H1 (cell line): Measurements from ENCODE around the gene LBX1. TPM values are rescaled to one million over a fixed set of nuclear protein-coding genes. Genes with fewer than 3 reads are reported as not detected.

Experiments used
- CTCF ChIA-PET: fragments of 300-600 bp; sonication (Branson Sonifier 250); formaldehyde crosslinking; loops from one replicate; lab custom pipeline; 2021; ENCODE audit not compliant: partially characterized antibody; lab: Charles Lee
- POLR2A ChIA-PET: fragments of 300-600 bp; sonication (Branson Sonifier 250); formaldehyde crosslinking; loops from one replicate; lab custom pipeline; 2021; ENCODE audit warnings: inconsistent platforms; ENCODE audit not compliant: partially characterized antibody; lab: Charles Lee
- DNase-seq, 2 experiments: peaks; one replicate each; pipeline versions ENCODE4 v3.0.0 to v3.0.0-alpha.2; 2010 to 2022; ENCODE audit warnings: low spot score in 2 of 2, low read depth in 1 of 2, mixed read lengths in 1 of 2
- FAIRE-seq: peaks from 2 replicates; lab custom pipeline; 2011; peaks lifted over from hg19 to GRCh38; lab: Jason Lieb, UNC
- H2AFZ ChIP-seq: 2 replicates; pipeline ENCODE4 v1.8.1; 2012; ENCODE audit warnings: low read length, inconsistent platforms
- H2AK5ac ChIP-seq: 2 replicates; pipeline ENCODE4 v1.6.1; 2013; ENCODE audit warnings: low read depth, low read length
- H2BK120ac ChIP-seq: replicated peaks from 2 replicates; pipeline ENCODE3; 2013; ENCODE audit warnings: low read depth, low read length, inconsistent platforms
- H2BK12ac ChIP-seq: 2 replicates; pipeline ENCODE4 v1.6.1; 2013; ENCODE audit warnings: low read depth, low read length
- H2BK15ac ChIP-seq: 2 replicates; pipeline ENCODE4 v1.6.1; 2013; ENCODE audit warnings: low read length
- H2BK20ac ChIP-seq: 2 replicates; pipeline ENCODE4 v1.6.1; 2013; ENCODE audit warnings: low read length
- H2BK5ac ChIP-seq: 2 replicates; pipeline ENCODE4 v1.6.1; 2013; ENCODE audit warnings: low read depth, low read length
- H3K14ac ChIP-seq: 2 replicates; pipeline ENCODE4 v1.6.1; 2013; ENCODE audit warnings: inconsistent platforms; ENCODE audit not compliant: insufficient read length
- H3K18ac ChIP-seq: 2 replicates; pipeline ENCODE4 v1.6.1; 2013; ENCODE audit warnings: low read length; ENCODE audit errors: extremely low read depth
- H3K23ac ChIP-seq: 2 replicates; pipeline ENCODE4 v1.6.1; 2013; ENCODE audit warnings: inconsistent platforms; ENCODE audit not compliant: insufficient read length
- H3K23me2 ChIP-seq: 2 replicates; pipeline ENCODE4 v1.6.1; 2013; ENCODE audit warnings: low read depth, low read length
- H3K27ac ChIP-seq: 2 replicates; pipeline ENCODE4 v1.6.1; 2011; ENCODE audit warnings: low read depth, low read length, inconsistent platforms
- H3K27me3 ChIP-seq, 4 experiments: replicated peaks in 1 of 4; 1 replicate in 1 of 4; 2 replicates in 3 of 4; pipeline versions ENCODE4 v1.6.1 to v1.8.1; 2011 to 2013; ENCODE audit warnings: low read length in 3 of 4, mild to moderate bottlenecking in 3 of 4, inconsistent platforms in 2 of 4, mixed read lengths in 2 of 4, moderate library complexity in 1 of 4; ENCODE audit not compliant: control insufficient read depth in 3 of 4, insufficient read depth in 3 of 4; ENCODE audit errors: extremely low read depth in 1 of 4
- H3K36me3 ChIP-seq, 4 experiments: 2 replicates each; pipeline versions ENCODE4 v1.6.1 to v1.8.1; 2011 to 2013; ENCODE audit warnings: mild to moderate bottlenecking in 4 of 4, low read length in 3 of 4, moderate library complexity in 2 of 4, control low read depth in 1 of 4, inconsistent platforms in 1 of 4; ENCODE audit not compliant: insufficient read depth in 4 of 4, control insufficient read depth in 2 of 4
- H3K4ac ChIP-seq: replicated peaks from 2 replicates; pipeline ENCODE3; 2013; ENCODE audit warnings: low read length, low read depth, mixed read lengths, inconsistent platforms; ENCODE audit not compliant: insufficient read length
- H3K4me1 ChIP-seq, 4 experiments: replicated peaks in 1 of 4; 1 replicate in 1 of 4; 2 replicates in 3 of 4; pipeline versions ENCODE4 v1.6.1 to v1.8.1; 2011 to 2013; ENCODE audit warnings: low read length in 3 of 4, inconsistent platforms in 2 of 4, mixed read lengths in 1 of 4; ENCODE audit not compliant: insufficient read depth in 4 of 4, control insufficient read depth in 3 of 4
- H3K4me2 ChIP-seq, 2 experiments: 2 replicates each; pipeline versions ENCODE4 v1.6.1 to v1.8.1; 2011 to 2013; ENCODE audit warnings: low read depth in 2 of 2, low read length in 2 of 2, control low read depth in 1 of 2, inconsistent platforms in 1 of 2, mild to moderate bottlenecking in 1 of 2; ENCODE audit not compliant: insufficient read depth in 1 of 2
- H3K4me3 ChIP-seq, 4 experiments: fragments of 200-600, 300-600 bp in 1 of 4; sonication (generic), shearing (Covaris generic), sonication (Bioruptor Twin) in 1 of 4; 2 replicates each; pipeline versions ENCODE4 v1.5.1 to v1.8.1; 2011 to 2016; ENCODE audit warnings: low read length in 4 of 4, low read depth in 3 of 4, control low read depth in 2 of 4, inconsistent platforms in 2 of 4, mild to moderate bottlenecking in 2 of 4, mixed read lengths in 1 of 4, moderate library complexity in 1 of 4; ENCODE audit not compliant: insufficient read depth in 2 of 4; ENCODE audit errors: extremely low read depth in 1 of 4
- H3K56ac ChIP-seq: replicated peaks from 2 replicates; pipeline ENCODE3; 2013; ENCODE audit warnings: low read depth, mild to moderate bottlenecking, mixed read lengths, low read length, inconsistent platforms; ENCODE audit not compliant: insufficient read length
- H3K79me1 ChIP-seq: 2 replicates; pipeline ENCODE4 v1.6.1; 2013; ENCODE audit warnings: low read depth, low read length, control low read depth
- H3K79me2 ChIP-seq, 2 experiments: 2 replicates each; pipeline versions ENCODE4 v1.6.1 to v1.8.1; 2012 to 2013; ENCODE audit warnings: low read length in 2 of 2, mild to moderate bottlenecking in 2 of 2, inconsistent platforms in 1 of 2; ENCODE audit not compliant: insufficient read depth in 2 of 2, control insufficient read depth in 1 of 2
- H3K9ac ChIP-seq, 4 experiments: replicated peaks in 1 of 4; 1 replicate in 1 of 4; 2 replicates in 3 of 4; pipeline versions ENCODE4 v1.6.1 to v1.8.1; 2011 to 2013; ENCODE audit warnings: low read depth in 3 of 4, low read length in 3 of 4, control low read depth in 2 of 4, mild to moderate bottlenecking in 2 of 4, moderate library complexity in 2 of 4, inconsistent platforms in 1 of 4; ENCODE audit errors: extremely low read depth in 1 of 4
- H3K9me3 ChIP-seq, 2 experiments: 2 replicates each; pipeline versions ENCODE4 v1.6.1 to v1.8.1; 2012 to 2013; ENCODE audit warnings: mild to moderate bottlenecking in 2 of 2, moderate library complexity in 2 of 2, control low read depth in 1 of 2, inconsistent platforms in 1 of 2, low read depth in 1 of 2, low read length in 1 of 2, mixed read lengths in 1 of 2; ENCODE audit not compliant: insufficient read depth in 2 of 2
- H4K20me1 ChIP-seq, 2 experiments: replicated peaks in 1 of 2; 2 replicates each; pipeline versions ENCODE3 to v1.8.1; 2011 to 2013; ENCODE audit warnings: inconsistent platforms in 2 of 2, low read length in 2 of 2, mild to moderate bottlenecking in 1 of 2; ENCODE audit not compliant: insufficient read depth in 2 of 2, control insufficient read depth in 1 of 2
- H4K5ac ChIP-seq: 2 replicates; pipeline ENCODE4 v1.6.1; 2013; ENCODE audit warnings: low read length, low read depth, mixed read lengths, inconsistent platforms; ENCODE audit not compliant: insufficient read length
- H4K8ac ChIP-seq: 2 replicates; pipeline ENCODE4 v1.8.0; 2013; ENCODE audit warnings: mild to moderate bottlenecking, moderate library complexity, low read length, inconsistent platforms; ENCODE audit not compliant: insufficient read depth; ENCODE audit errors: extremely low read depth
- H4K91ac ChIP-seq: replicated peaks from 2 replicates; pipeline ENCODE3; 2013; ENCODE audit warnings: low read length, mixed read lengths, inconsistent platforms; ENCODE audit not compliant: insufficient read length
- CBX8 ChIP-seq: fragments of 300-800, 300-1000 bp; sonication (generic); IDR thresholded peaks from 2 replicates; pipeline ENCODE4 v1.7.1; 2016; ENCODE audit warnings: low read depth, low read length, borderline replicate concordance
- EGR1 ChIP-seq: IDR thresholded peaks from 2 replicates; pipeline ENCODE4 v1.6.1; 2011; ENCODE audit warnings: low read depth, low read length, borderline replicate concordance
- EZH2 ChIP-seq: fragments of 200-600 bp; sonication (generic); IDR thresholded peaks from 2 replicates; pipeline ENCODE4 v1.7.1; 2012; ENCODE audit warnings: low read depth, mild to moderate bottlenecking, moderate library complexity, low read length, inconsistent platforms; ENCODE audit not compliant: severe bottlenecking
- GABPA ChIP-seq: IDR thresholded peaks from 2 replicates; pipeline ENCODE4 v1.6.1; 2011; ENCODE audit warnings: mild to moderate bottlenecking, low read length, moderate library complexity, borderline replicate concordance; ENCODE audit not compliant: insufficient read depth
- HDAC2 ChIP-seq, 2 experiments: fragments of 300-600 bp in 1 of 2; sonication (generic) in 1 of 2; IDR thresholded peaks; 2 replicates each; pipeline ENCODE4 v1.6.1; 2011 to 2012; ENCODE audit warnings: low read depth in 2 of 2, low read length in 2 of 2, mild to moderate bottlenecking in 2 of 2, moderate library complexity in 2 of 2, borderline replicate concordance in 1 of 2, inconsistent platforms in 1 of 2
- JUND ChIP-seq: IDR thresholded peaks from 2 replicates; pipeline ENCODE4 v1.6.1; 2011; ENCODE audit warnings: mild to moderate bottlenecking, improper control_type of control experiment, low read length
- MAX ChIP-seq: IDR thresholded peaks from 2 replicates; pipeline ENCODE4 v1.6.1; 2012; ENCODE audit warnings: inconsistent platforms
- RAD21 ChIP-seq, 2 experiments: IDR thresholded peaks in 1 of 2; conservative IDR thresholded peaks in 1 of 2; 2 replicates each; pipeline ENCODE4 v1.6.1; 2011; ENCODE audit warnings: low read depth in 2 of 2, low read length in 2 of 2, improper control_type of control experiment in 1 of 2, inconsistent platforms in 1 of 2, mild to moderate bottlenecking in 1 of 2, moderate library complexity in 1 of 2
- RNF2 ChIP-seq: fragments of 200-900, 300-1000 bp; sonication (generic); IDR thresholded peaks from 2 replicates; pipeline ENCODE4 v1.7.1; 2016; ENCODE audit warnings: borderline replicate concordance, low read depth, mild to moderate bottlenecking, antibody characterized with exemption, low read length; ENCODE audit not compliant: poor library complexity, severe bottlenecking; ENCODE audit errors: missing control alignments
- WGBS, 2 experiments: shearing (Covaris generic) in 1 of 2; methylation state at CpG; one replicate each; pipeline versions ENCODE4 v1.1.6 to v1.1.7; 2013 to 2015; ENCODE audit warnings: low lambda C conversion rate in 2 of 2, mixed read lengths in 2 of 2, inconsistent platforms in 1 of 2, low coverage in 1 of 2, missing lambda C conversion rate in 1 of 2; ENCODE audit not compliant: insufficient replicate concordance in 2 of 2, insufficient coverage in 1 of 2, insufficient read length in 1 of 2; ENCODE audit errors: extremely low coverage in 1 of 2, missing lambda C conversion rate in 1 of 2; 5-methylcytosine and 5-hydroxymethylcytosine counted together
- polyA plus RNA-seq, 7 experiments: library from polyadenylated mRNA; depleted of rRNA in 3 of 7; stranded (reverse) in 5 of 7; unstranded in 2 of 7; fragments of >200 nt in 5 of 7; fragments of 200-250 nt in 2 of 7; gene quantifications; 1 replicate in 5 of 7; 2 replicates in 1 of 7; 4 replicates in 1 of 7; pipeline versions ENCODE4 v1.2.1 to v1.2.3, GENCODE V29; 2011 to 2013; ENCODE audit warnings: missing spikeins in 2 of 7, mixed read lengths in 2 of 7
- total RNA-seq: library from RNA; stranded (reverse); fragmentation: NEBNext Ultra II Directional; extraction: Animal tissue kit (Norgen Biotek cat#: 25700); gene quantifications from 2 replicates; pipeline ENCODE4 v1.2.1, GENCODE V29; 2021

Gene LBX1
- total and polyA plus RNA-seq, 2 of the 8 experiments (the other 6 are each of a cell fraction or from before 2014, with no cell fraction given): not detected

DNA sequence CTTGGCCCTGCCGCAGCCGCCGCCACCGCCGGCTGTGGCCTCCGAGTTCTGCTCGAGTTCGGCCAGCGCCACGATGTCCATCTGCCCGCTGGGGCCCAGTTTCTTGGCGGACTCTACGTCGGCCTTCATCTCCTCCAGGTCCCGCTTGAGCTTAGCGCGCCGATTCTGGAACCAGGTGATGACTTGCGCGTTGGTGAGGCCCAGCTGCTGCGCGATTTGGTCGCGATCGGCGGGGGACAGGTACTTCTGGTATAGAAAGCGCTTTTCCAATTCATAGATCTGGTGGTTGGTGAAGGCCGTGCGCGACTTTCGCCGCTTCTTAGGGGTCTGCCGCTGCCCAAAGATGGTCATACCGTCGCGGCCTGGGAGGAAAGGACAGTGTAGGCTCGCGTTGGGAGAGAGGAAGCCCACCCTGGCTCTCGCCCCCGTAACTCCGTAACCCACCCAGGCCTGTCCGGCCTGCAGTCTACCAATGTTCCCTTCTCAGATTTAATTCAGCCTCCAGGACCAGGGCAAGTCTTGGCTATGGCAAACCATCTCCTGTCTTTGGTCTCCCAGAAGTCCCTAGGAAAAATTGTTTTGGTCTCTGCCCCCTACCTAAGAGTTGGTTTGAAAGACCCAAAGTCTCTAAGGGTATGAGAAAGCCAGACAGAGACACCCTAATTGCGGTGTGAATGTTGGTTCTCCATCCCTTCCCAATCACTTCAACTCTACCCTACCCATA lies 1.7 kb downstream of the LBX1 start:
- Histone ChIP-seq H4K20me1 (peaks cover 36 to 44% of the 10 kb centered on the region in 2 experiments), H3K18ac (no peak overlapping the region), H3K27ac (no peak overlapping the region), H4K8ac (peak overlapping the region; percentile 48; the same call in 1 of the 2 replicates), H4K5ac (no peak overlapping the region), H3K79me1 (no peaks in the 10 kb centered on the region), H2AFZ (no peak overlapping the region), H2BK15ac (no peak overlapping the region), H3K56ac (no peak overlapping the region), H2AK5ac (no peak overlapping the region), H3K4me3 (no peak overlapping the region), H3K4ac (no peak overlapping the region), H3K23me2 (no peaks in the 10 kb centered on the region), H3K27me3 (peaks cover 97 to 100% (median 100%) of the 10 kb centered on the region in 4 experiments), H3K9me3 (0 out of 4 replicates have a peak, but pooled peaks cover 4% of the 10 kb centered on the region in 2 experiments), H3K9ac (no peak overlapping the region), H2BK12ac (peak overlapping the region; percentile 94; the same call in 1 of the 2 replicates), H2BK20ac (0 out of 2 replicates have a peak overlapping the region, but pooled peaks have one; percentile 21), H3K79me2 (no peaks in the 10 kb centered on the region), H3K23ac (no peak overlapping the region), H3K36me3 (peaks cover 0 to 14% (median 0%) of the 10 kb centered on the region in 4 experiments; a peak in 1 of 8 replicates), H3K14ac (no peak overlapping the region), H3K4me2 (no peak overlapping the region; a peak in 1 of 4 replicates), H3K4me1 (peaks cover 6 to 29% (median 10%) of the 10 kb centered on the region in 4 experiments; a peak in 6 of 7 replicates), H2BK120ac (no peak overlapping the region), H4K91ac (no peak overlapping the region), H2BK5ac (no peak overlapping the region)
- ChIA-PET POLR2A (interaction anchor here (0.8 to 1.3 kb wide), 3 partner anchors 8 to 166 kb away, joined by 3 read pairs; partner anchors contain the start of gene KAZALD1), CTCF (interaction anchor here (0.6 to 4.5 kb wide), 17 partner anchors 9 to 486 kb away, joined by 3 to 35 read pairs (median 3); no protein-coding TSS in a partner anchor)
- DNase-seq: no peak
- FAIRE-seq: no peak
- WGBS, 2 experiments: 9% methylated on average over 33 of the region's 43 CpGs; no CpG with 5 or more reads in 1 of the 2 experiments
- TF ChIP-seq EGR1 (no peak), HDAC2 (IDR thresholded peaks at IDR 0.05; ENCODE audit: borderline replicate concordance in 1 of 2, low read depth in 2 of 2, low read length in 2 of 2) (no peak), GABPA (no peak), CBX8 (peak; percentile 97), RAD21 (IDR thresholded peaks at IDR 0.05 in 1 of 2, conservative IDR thresholded peaks at IDR 0.05 in 1 of 2; ENCODE audit: low read depth in 2 of 2, low read length in 2 of 2) (no peak), MAX (no peak), EZH2 (peak; percentile 94), JUND (no peak), RNF2 (peak; percentile 75)
